ENCODE results near the gene CHERP. TPM values are rescaled to one million over a fixed set of nuclear protein-coding genes. Genes with fewer than 3 reads are reported as not detected.

Gene CHERP
- total and polyA plus RNA-seq, 2 of the 13 experiments (the other 11 are each of a cell fraction or from before 2014, with no cell fraction given), result 4.3 to 5.4 TPM

- Histone ChIP-seq H3K27me3 (ENCODE audit: control insufficient read depth in 1 of 2, insufficient read depth in 2 of 2, low read length in 2 of 2) (no peaks in the 10 kb centered on the region; a peak in 1 of 5 replicates), H3K79me2 (ENCODE audit: insufficient read depth, low read length) (no peaks in the 10 kb centered on the region), H4K20me1 (ENCODE audit: insufficient read depth, low read length) (no peaks in the 10 kb centered on the region), H3K27ac (ENCODE audit: extremely low read length, insufficient read depth, low read length) (no peak overlapping the region), H3K9ac (ENCODE audit: insufficient read depth, low read depth, low read length) (no peak overlapping the region), H3K36me3 (replicated peaks in 1 of 2; ENCODE audit: control insufficient read depth in 1 of 2, insufficient read depth in 2 of 2, low read length in 2 of 2) (peaks cover 40 to 85% of the 10 kb centered on the region in 2 experiments), H3K4me3 (replicated peaks in 1 of 3; ENCODE audit: insufficient read depth in 1 of 3, low read depth in 2 of 3, low read length in 3 of 3) (no peak overlapping the region), H3K4me2 (ENCODE audit: low read depth, low read length) (no peak overlapping the region), H3K9me3 (ENCODE audit: low read length) (no peaks in the 10 kb centered on the region), H2AFZ (ENCODE audit: low read length) (no peak overlapping the region), H3K4me1 (ENCODE audit: insufficient read depth, low read length) (no peaks in the 10 kb centered on the region)
- ChIA-PET POLR2A (no interaction called here), CTCF (ENCODE audit: low intra/inter-chr PET ratio, low total read pairs) (no interaction called here)
- in situ Hi-C loops (cut with HindIII; ENCODE audit: extremely low pct_ligation_motif_present, low pct_unique_long_range_greater_than_20kb), result no loop called here
- intact Hi-C loops (cut with micrococcal nuclease; ENCODE audit: unreplicated experiment), result no loop called here
- TF ChIP-seq ZNF354B (CRISPR knock-in tag; IDR thresholded peaks at IDR 0.05), result no peak
- TF ChIP-seq ZBTB34 (CRISPR knock-in tag; IDR thresholded peaks at IDR 0.05), result no peak
- TF ChIP-seq KLF11 (CRISPR knock-in tag; IDR thresholded peaks at IDR 0.05), result no peak
- no peak for TF ChIP-seq ZFX (CRISPR knock-in tag; IDR thresholded peaks at IDR 0.05; ENCODE audit: low read depth)
- TF ChIP-seq HNRNPL (IDR thresholded peaks at IDR 0.05; ENCODE audit: low read depth, low read length), result 0 out of 2 replicates have a peak, but pooled peaks have one; percentile 9
- no peak for TF ChIP-seq ZNF263 (CRISPR knock-in tag; IDR thresholded peaks at IDR 0.05)
- no peak for TF ChIP-seq RBAK (CRISPR knock-in tag; IDR thresholded peaks at IDR 0.05)
- TF ChIP-seq POLR2G (IDR thresholded peaks at IDR 0.05; ENCODE audit: low read depth, low read length), result peak; percentile 28; the same call in 1 of the 2 replicates
- TF ChIP-seq AGO2 (optimal IDR thresholded peaks at IDR 0.05; ENCODE audit: low read depth, low read length), result peak; percentile 67
- peak in 1 of 2 experiments; percentile 21; a peak in 1 of 4 replicates for TF ChIP-seq POLR2A (IDR thresholded peaks at IDR 0.05; ENCODE audit: insufficient read depth in 1 of 2, low read depth in 2 of 2, low read length in 2 of 2)
- no peak for TF ChIP-seq ZNF367 (CRISPR knock-in tag; IDR thresholded peaks at IDR 0.05; ENCODE audit: borderline replicate concordance)
- TF ChIP-seq RBFOX2 (IDR thresholded peaks at IDR 0.05; ENCODE audit: low read depth, low read length), result 0 out of 2 replicates have a peak, but pooled peaks have one; percentile 6
- 97% methylated on average over 23 of the region's 24 CpGs for WGBS (ENCODE audit: low lambda C conversion rate)
- ATAC-seq (no peak), FAIRE-seq (no peak), DNase-seq (ENCODE audit: low spot score) (no peak)
- no TSS peak for BruUV-seq (replicated peaks)
These were observed 23.0 kb downstream of the CHERP start for GRCh38 chr19:16519230-16519687.

Measured in HepG2 (cell line).